ENCODE data around the gene GABBR2.
A peak's percentile ranks its signal among the peaks of the same experiment; 100 is the strongest.
"Not testable (repeated sequence)": the region's sequence is repeated elsewhere in the genome, so short reads cannot be mapped to it uniquely, and the experiment has no call there.

The GABBR2 gene

GRCh38 chr9:98584853-98585438 is 123.8 kb downstream of the GABBR2 start:
- not testable (repeated sequence) for H3K9me3 Mint-ChIP-seq, H3K36me3 Mint-ChIP-seq, H3K4me1 Mint-ChIP-seq, ATAC-seq, H3K4me3 Mint-ChIP-seq, H3K27ac Mint-ChIP-seq
- peaks cover 20% of the 10 kb centered on the region for H3K27me3 Mint-ChIP-seq

GRCh38 chr9:98584059-98584458 is 124.7 kb downstream of the GABBR2 start:
- no peak overlapping the region for H3K4me3 Mint-ChIP-seq
- H3K9me3 Mint-ChIP-seq, result peaks cover 7% of the 10 kb centered on the region
- no peaks in the 10 kb centered on the region for H3K4me1 Mint-ChIP-seq
- no peak overlapping the region for H3K27ac Mint-ChIP-seq
- no peak for ATAC-seq
- H3K27me3 Mint-ChIP-seq, result peaks cover 27% of the 10 kb centered on the region
- no peaks in the 10 kb centered on the region for H3K36me3 Mint-ChIP-seq

GRCh38 chr9:98583417-98583816 is 125.3 kb downstream of the GABBR2 start:
- Mint-ChIP-seq H3K9me3 (peaks cover 7% of the 10 kb centered on the region), H3K4me1 (no peaks in the 10 kb centered on the region), H3K27ac (no peak overlapping the region), H3K4me3 (no peak overlapping the region), H3K36me3 (no peaks in the 10 kb centered on the region), H3K27me3 (peaks cover 33% of the 10 kb centered on the region)
- no peak for ATAC-seq

- H3K4me1 Mint-ChIP-seq, result peaks cover 5% of the 10 kb centered on the region
- no peak overlapping the region for H3K4me3 Mint-ChIP-seq
- peaks cover 11% of the 10 kb centered on the region for H3K9me3 Mint-ChIP-seq
- no peaks in the 10 kb centered on the region for H3K36me3 Mint-ChIP-seq
- H3K27ac Mint-ChIP-seq, result no peak overlapping the region
- no peak for ATAC-seq
- peaks cover 57% of the 10 kb centered on the region for H3K27me3 Mint-ChIP-seq
These were observed 127.8 kb downstream of the GABBR2 start for GRCh38 chr9:98580956-98581355.

GRCh38 chr9:98579700-98580099 is 129.0 kb downstream of the GABBR2 start:
- Mint-ChIP-seq H3K9me3 (peaks cover 7% of the 10 kb centered on the region), H3K4me1 (peaks cover 17% of the 10 kb centered on the region), H3K27ac (no peak overlapping the region), H3K27me3 (peaks cover 53% of the 10 kb centered on the region), H3K36me3 (no peaks in the 10 kb centered on the region), H3K4me3 (no peak overlapping the region)
- ATAC-seq, result no peak

- Mint-ChIP-seq H3K9me3 (peaks cover 7% of the 10 kb centered on the region), H3K27me3 (peaks cover 56% of the 10 kb centered on the region), H3K4me3 (no peak overlapping the region), H3K4me1 (peaks cover 17% of the 10 kb centered on the region), H3K27ac (no peak overlapping the region), H3K36me3 (no peaks in the 10 kb centered on the region)
- ATAC-seq, result no peak
These were observed 131.3 kb downstream of the GABBR2 start for GRCh38 chr9:98577446-98577845.

GRCh38 chr9:98576859-98577258 is 131.9 kb downstream of the GABBR2 start:
- Mint-ChIP-seq H3K27ac (no peak overlapping the region), H3K36me3 (no peaks in the 10 kb centered on the region), H3K9me3 (peaks cover 7% of the 10 kb centered on the region), H3K27me3 (peaks cover 62% of the 10 kb centered on the region), H3K4me3 (no peak overlapping the region), H3K4me1 (peaks cover 17% of the 10 kb centered on the region)
- ATAC-seq, result no peak

- Mint-ChIP-seq H3K9me3 (peaks cover 7% of the 10 kb centered on the region), H3K36me3 (no peaks in the 10 kb centered on the region), H3K27ac (peak overlapping the region; percentile 44), H3K4me3 (no peak overlapping the region), H3K4me1 (peaks cover 17% of the 10 kb centered on the region), H3K27me3 (peaks cover 66% of the 10 kb centered on the region)
- ATAC-seq, result no peak
These were observed 132.4 kb downstream of the GABBR2 start for GRCh38 chr9:98576354-98576753.

- peak overlapping the region; percentile 3 for H3K4me3 Mint-ChIP-seq
- peak overlapping the region; percentile 44 for H3K27ac Mint-ChIP-seq
- H3K9me3 Mint-ChIP-seq, result peaks cover 5% of the 10 kb centered on the region
- H3K4me1 Mint-ChIP-seq, result peaks cover 17% of the 10 kb centered on the region
- peak; percentile 69 for ATAC-seq
- H3K36me3 Mint-ChIP-seq, result no peaks in the 10 kb centered on the region
- peaks cover 64% of the 10 kb centered on the region for H3K27me3 Mint-ChIP-seq
These were observed 133.1 kb downstream of the GABBR2 start for GRCh38 chr9:98575379-98576346.

GRCh38 chr9:98573749-98574278 is 134.9 kb downstream of the GABBR2 start:
- Mint-ChIP-seq H3K27me3 (peaks cover 55% of the 10 kb centered on the region), H3K36me3 (no peaks in the 10 kb centered on the region), H3K4me1 (peaks cover 17% of the 10 kb centered on the region), H3K27ac (no peak overlapping the region), H3K4me3 (no peak overlapping the region), H3K9me3 (peaks cover 4% of the 10 kb centered on the region)
- ATAC-seq, result no peak

GRCh38 chr9:98572796-98573195 is 135.9 kb downstream of the GABBR2 start:
- Mint-ChIP-seq H3K36me3 (no peaks in the 10 kb centered on the region), H3K4me1 (peaks cover 17% of the 10 kb centered on the region), H3K4me3 (no peak overlapping the region), H3K27me3 (peaks cover 49% of the 10 kb centered on the region), H3K9me3 (peaks cover 4% of the 10 kb centered on the region), H3K27ac (no peak overlapping the region)
- no peak for ATAC-seq

- no peak overlapping the region for H3K4me3 Mint-ChIP-seq
- H3K27ac Mint-ChIP-seq, result no peak overlapping the region
- H3K36me3 Mint-ChIP-seq, result no peaks in the 10 kb centered on the region
- peaks cover 17% of the 10 kb centered on the region for H3K4me1 Mint-ChIP-seq
- peaks cover 4% of the 10 kb centered on the region for H3K9me3 Mint-ChIP-seq
- peaks cover 48% of the 10 kb centered on the region for H3K27me3 Mint-ChIP-seq
- ATAC-seq, result no peak
These were observed 136.6 kb downstream of the GABBR2 start for GRCh38 chr9:98572054-98572627.

GRCh38 chr9:98571643-98572042 is 137.1 kb downstream of the GABBR2 start:
- peaks cover 43% of the 10 kb centered on the region for H3K27me3 Mint-ChIP-seq

GRCh38 chr9:98570663-98571440 is 137.9 kb downstream of the GABBR2 start:
- H3K9me3 Mint-ChIP-seq, result no peaks in the 10 kb centered on the region
- H3K27me3 Mint-ChIP-seq, result peaks cover 35% of the 10 kb centered on the region
- H3K36me3 Mint-ChIP-seq, result no peaks in the 10 kb centered on the region
- peaks cover 11% of the 10 kb centered on the region for H3K4me1 Mint-ChIP-seq
- H3K4me3 Mint-ChIP-seq, result no peak overlapping the region
- H3K27ac Mint-ChIP-seq, result no peak overlapping the region
- no peak for ATAC-seq

More at GRCh38 chr9:98571643-98572042, 137.1 kb downstream of the GABBR2 start:
- Mint-ChIP-seq H3K9me3 (no peaks in the 10 kb centered on the region), H3K27ac (no peak overlapping the region), H3K4me1 (peaks cover 17% of the 10 kb centered on the region), H3K36me3 (no peaks in the 10 kb centered on the region), H3K4me3 (no peak overlapping the region)
- no peak for ATAC-seq

- no peak for ATAC-seq
- Mint-ChIP-seq H3K27ac (no peak overlapping the region), H3K27me3 (peaks cover 33% of the 10 kb centered on the region), H3K4me1 (peaks cover 3% of the 10 kb centered on the region), H3K4me3 (no peak overlapping the region), H3K36me3 (no peaks in the 10 kb centered on the region), H3K9me3 (no peaks in the 10 kb centered on the region)
These were observed 138.7 kb downstream of the GABBR2 start for GRCh38 chr9:98570055-98570454.

Measured in stimulated activated memory B cell treated with anti-CD40 and anti-IgM and Interleukin-4, amounts not matched to agents 10 μg/mL and 1 μg/mL and 100 μg/mL, for 72 hours (primary cell).